Activated naive CD8-positive, alpha-beta T cell treated with anti-CD3 and anti-CD28 coated beads for 36 hours (primary cell): Measurements from ENCODE around the gene FADS3. TPM values are rescaled to one million over a fixed set of nuclear protein-coding genes. Genes with fewer than 3 reads are reported as not detected.

Experiments
- DNase-seq: peaks from one replicate; pipeline ENCODE4 v3.0.0; 2021
- H3K27ac Mint-ChIP-seq: one replicate; pipeline ENCODE4 v1.8.0; 2022; ENCODE audit warnings: mild to moderate bottlenecking, moderate library complexity, mixed read lengths
- H3K27me3 Mint-ChIP-seq: one replicate; pipeline ENCODE4 v1.8.0; 2022; ENCODE audit warnings: mild to moderate bottlenecking, mixed read lengths
- H3K36me3 Mint-ChIP-seq: one replicate; pipeline ENCODE4 v1.8.0; 2021; ENCODE audit warnings: mild to moderate bottlenecking, mixed read lengths
- H3K4me1 Mint-ChIP-seq: one replicate; pipeline ENCODE4 v1.8.0; 2021; ENCODE audit warnings: mixed read lengths
- H3K4me3 Mint-ChIP-seq: one replicate; pipeline ENCODE4 v1.8.0; 2022; ENCODE audit warnings: mild to moderate bottlenecking, moderate library complexity, mixed read lengths
- H3K9me3 Mint-ChIP-seq: one replicate; pipeline ENCODE4 v1.8.0; 2022; ENCODE audit warnings: mixed read lengths
- total RNA-seq, 2 experiments: library from RNA; stranded (reverse); gene quantifications; one replicate each; pipeline ENCODE4 v1.2.3, GENCODE V29; 2021

FADS3 gene
- total RNA-seq, 2 experiments from 2014 or later: 5.7 to 6.4 TPM

- H3K4me3 Mint-ChIP-seq: no peak overlapping the region
- H3K27ac Mint-ChIP-seq: no peak overlapping the region
- DNase-seq: no peak
- no peaks in the 10 kb centered on the region for H3K27me3 Mint-ChIP-seq
- peaks cover 14% of the 10 kb centered on the region for H3K36me3 Mint-ChIP-seq
- H3K9me3 Mint-ChIP-seq: no peaks in the 10 kb centered on the region
- no peaks in the 10 kb centered on the region for H3K4me1 Mint-ChIP-seq
Measured at GRCh38 chr11:61851900-61852295, 39.4 kb downstream of the FADS3 start.

DNA sequence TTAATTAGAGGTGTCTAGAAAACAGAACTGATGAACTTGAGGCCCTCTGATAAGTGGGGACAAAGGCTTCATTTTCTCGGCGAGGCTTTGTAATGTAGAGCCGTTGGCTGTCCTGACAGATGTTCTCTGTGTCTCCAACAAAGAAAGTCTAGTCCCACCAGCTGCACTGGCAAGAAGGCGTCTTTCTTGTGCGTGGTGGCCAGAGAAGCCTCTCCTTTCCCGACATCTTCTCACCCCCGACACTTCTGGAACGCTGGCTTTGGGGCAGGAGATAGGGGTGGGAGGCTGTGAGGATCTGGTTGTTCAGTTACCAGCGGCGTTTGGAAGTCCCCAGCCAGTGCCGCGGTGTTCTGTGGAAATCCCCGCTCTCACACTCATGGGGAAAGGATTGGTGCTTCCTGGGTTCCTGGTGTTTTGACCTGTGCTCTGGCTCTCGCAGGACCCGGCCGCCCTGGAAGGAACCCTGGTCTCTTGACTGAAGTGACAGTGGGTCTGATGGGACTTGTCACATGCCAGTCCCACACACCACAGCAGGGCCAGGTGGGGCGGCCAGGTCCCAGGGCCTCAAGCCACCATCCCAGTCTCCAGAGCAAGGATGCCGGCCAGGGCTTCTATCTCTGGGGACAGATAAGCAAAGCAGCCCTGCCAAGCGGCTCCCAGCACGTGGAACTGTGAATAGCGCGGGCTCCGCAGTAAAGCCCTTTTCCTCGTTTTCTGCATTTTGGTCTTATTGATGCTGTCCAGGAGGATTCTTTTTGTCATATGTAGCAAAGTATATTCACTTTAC lies 40.0 kb downstream of the FADS3 start:
- H3K4me1 Mint-ChIP-seq: no peaks in the 10 kb centered on the region
- H3K4me3 Mint-ChIP-seq: no peak overlapping the region
- peaks cover 18% of the 10 kb centered on the region for H3K36me3 Mint-ChIP-seq
- H3K27ac Mint-ChIP-seq: no peak overlapping the region
- H3K9me3 Mint-ChIP-seq: no peaks in the 10 kb centered on the region
- DNase-seq: no peak
- H3K27me3 Mint-ChIP-seq: no peaks in the 10 kb centered on the region

GRCh38 chr11:61850687-61851086 lies 40.7 kb downstream of the FADS3 start:
- Mint-ChIP-seq H3K4me1 (no peaks in the 10 kb centered on the region), H3K36me3 (peaks cover 21% of the 10 kb centered on the region), H3K4me3 (no peak overlapping the region), H3K27ac (no peak overlapping the region), H3K27me3 (no peaks in the 10 kb centered on the region), H3K9me3 (no peaks in the 10 kb centered on the region)
- DNase-seq: no peak

DNA sequence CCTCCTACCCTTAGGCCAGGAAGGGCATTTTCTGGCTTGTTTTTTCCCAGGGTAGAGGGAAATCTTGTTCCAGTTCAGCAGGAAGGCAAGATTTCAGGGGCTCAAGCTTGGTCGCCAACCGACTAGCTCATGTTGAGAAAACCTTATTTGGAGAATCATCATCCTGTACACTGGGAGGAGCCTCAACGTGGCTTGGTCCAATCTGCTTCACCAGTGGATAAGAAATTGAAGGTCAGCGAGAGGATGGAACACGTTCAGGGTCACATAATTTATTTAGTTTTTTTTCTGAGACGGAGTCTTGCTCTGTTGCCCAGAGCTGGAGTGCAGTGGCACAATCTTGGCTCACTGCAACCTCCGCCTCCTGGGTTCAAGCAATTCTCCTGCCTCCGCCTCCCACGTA lies 42.7 kb downstream of the FADS3 start:
- Mint-ChIP-seq H3K27me3 (no peaks in the 10 kb centered on the region), H3K4me1 (no peaks in the 10 kb centered on the region), H3K36me3 (peaks cover 24% of the 10 kb centered on the region)

GRCh38 chr11:61847914-61848581 lies 43.3 kb downstream of the FADS3 start:
- Mint-ChIP-seq H3K4me1 (no peaks in the 10 kb centered on the region), H3K36me3 (peaks cover 22% of the 10 kb centered on the region), H3K9me3 (no peaks in the 10 kb centered on the region), H3K4me3 (no peak overlapping the region), H3K27ac (no peak overlapping the region), H3K27me3 (no peaks in the 10 kb centered on the region)
- DNase-seq: no peak

More for the DNA sequence above, 42.7 kb downstream of the FADS3 start:
- DNase-seq: no peak
- H3K27ac Mint-ChIP-seq: no peak overlapping the region
- H3K4me3 Mint-ChIP-seq: no peak overlapping the region
- H3K9me3 Mint-ChIP-seq: no peaks in the 10 kb centered on the region

- Mint-ChIP-seq H3K36me3 (peaks cover 25% of the 10 kb centered on the region), H3K27me3 (no peaks in the 10 kb centered on the region), H3K27ac (no peak overlapping the region), H3K4me3 (no peak overlapping the region), H3K9me3 (no peaks in the 10 kb centered on the region), H3K4me1 (no peaks in the 10 kb centered on the region)
- no peak for DNase-seq
Measured at GRCh38 chr11:61846362-61847020, 44.9 kb downstream of the FADS3 start.

- Mint-ChIP-seq H3K4me3 (no peak overlapping the region), H3K4me1 (no peaks in the 10 kb centered on the region), H3K36me3 (peaks cover 36% of the 10 kb centered on the region), H3K27me3 (no peaks in the 10 kb centered on the region), H3K27ac (no peak overlapping the region), H3K9me3 (no peaks in the 10 kb centered on the region)
- no peak for DNase-seq
Measured at GRCh38 chr11:61844909-61845565, 46.3 kb downstream of the FADS3 start.

GRCh38 chr11:61842528-61842820 lies 48.9 kb downstream of the FADS3 start:
- Mint-ChIP-seq H3K36me3 (peaks cover 34% of the 10 kb centered on the region), H3K4me1 (no peaks in the 10 kb centered on the region), H3K27me3 (no peaks in the 10 kb centered on the region), H3K4me3 (no peak overlapping the region), H3K9me3 (no peaks in the 10 kb centered on the region), H3K27ac (no peak overlapping the region)
- no peak for DNase-seq

- H3K4me1 Mint-ChIP-seq: no peaks in the 10 kb centered on the region
- no peak for DNase-seq
- no peak overlapping the region for H3K4me3 Mint-ChIP-seq
- H3K27ac Mint-ChIP-seq: no peak overlapping the region
- H3K36me3 Mint-ChIP-seq: peaks cover 32% of the 10 kb centered on the region
- no peaks in the 10 kb centered on the region for H3K9me3 Mint-ChIP-seq
- no peaks in the 10 kb centered on the region for H3K27me3 Mint-ChIP-seq
Measured at GRCh38 chr11:61841636-61842527, 49.5 kb downstream of the FADS3 start.

DNA sequence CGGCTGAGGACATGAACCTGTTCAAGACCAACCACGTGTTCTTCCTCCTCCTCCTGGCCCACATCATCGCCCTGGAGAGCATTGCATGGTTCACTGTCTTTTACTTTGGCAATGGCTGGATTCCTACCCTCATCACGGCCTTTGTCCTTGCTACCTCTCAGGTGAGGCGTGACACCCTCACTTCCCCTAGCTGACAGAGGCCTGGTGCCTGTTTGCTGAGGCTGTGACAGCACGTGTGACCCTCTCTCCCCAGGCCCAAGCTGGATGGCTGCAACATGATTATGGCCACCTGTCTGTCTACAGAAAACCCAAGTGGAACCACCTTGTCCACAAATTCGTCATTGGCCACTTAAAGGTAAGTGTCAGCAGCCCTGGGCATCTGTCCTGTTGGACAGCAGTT lies 51.0 kb downstream of the FADS3 start:
- H3K27me3 Mint-ChIP-seq: no peaks in the 10 kb centered on the region
- no peak overlapping the region for H3K4me3 Mint-ChIP-seq
- no peak overlapping the region for H3K27ac Mint-ChIP-seq
- peaks cover 28% of the 10 kb centered on the region for H3K36me3 Mint-ChIP-seq
- DNase-seq: no peak
- H3K4me1 Mint-ChIP-seq: peaks cover 2% of the 10 kb centered on the region
- H3K9me3 Mint-ChIP-seq: no peaks in the 10 kb centered on the region

- Mint-ChIP-seq H3K9me3 (no peaks in the 10 kb centered on the region), H3K4me1 (peaks cover 5% of the 10 kb centered on the region), H3K27ac (no peak overlapping the region), H3K4me3 (no peak overlapping the region), H3K27me3 (no peaks in the 10 kb centered on the region), H3K36me3 (peaks cover 25% of the 10 kb centered on the region)
- DNase-seq: no peak
Measured at GRCh38 chr11:61839742-61840141, 51.6 kb downstream of the FADS3 start.

DNA sequence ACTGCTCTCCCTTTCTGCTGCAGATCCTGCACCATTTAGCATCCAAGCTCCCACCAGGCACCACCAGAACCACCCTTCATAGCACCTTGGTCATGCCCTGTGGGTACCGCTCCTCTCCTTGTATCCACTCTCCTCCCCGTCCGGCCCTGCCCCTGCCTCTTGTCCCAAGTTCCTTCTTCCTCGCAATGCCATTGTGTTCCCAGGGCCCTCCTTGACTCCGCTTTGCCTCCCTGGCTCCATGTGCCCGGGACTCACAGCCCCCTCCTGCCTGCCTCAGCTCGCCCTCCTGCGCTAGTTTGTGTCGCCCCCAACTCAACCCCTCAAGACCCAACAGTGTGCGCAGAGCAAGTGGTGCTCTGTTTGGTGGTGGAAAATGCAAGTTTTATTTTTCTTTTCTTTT lies 52.4 kb downstream of the FADS3 start:
- H3K4me1 Mint-ChIP-seq: peaks cover 11% of the 10 kb centered on the region
- peaks cover 27% of the 10 kb centered on the region for H3K36me3 Mint-ChIP-seq
- H3K9me3 Mint-ChIP-seq: no peaks in the 10 kb centered on the region
- H3K27me3 Mint-ChIP-seq: no peaks in the 10 kb centered on the region
- no peak overlapping the region for H3K4me3 Mint-ChIP-seq
- peak overlapping the region; percentile 21 for H3K27ac Mint-ChIP-seq
- no peak for DNase-seq

- DNase-seq: no peak
- Mint-ChIP-seq H3K27me3 (no peaks in the 10 kb centered on the region), H3K9me3 (no peaks in the 10 kb centered on the region), H3K36me3 (peaks cover 31% of the 10 kb centered on the region), H3K4me3 (no peak overlapping the region), H3K27ac (peak overlapping the region; percentile 21), H3K4me1 (peaks cover 15% of the 10 kb centered on the region)
Measured at GRCh38 chr11:61838501-61838900, 52.8 kb downstream of the FADS3 start.

DNA sequence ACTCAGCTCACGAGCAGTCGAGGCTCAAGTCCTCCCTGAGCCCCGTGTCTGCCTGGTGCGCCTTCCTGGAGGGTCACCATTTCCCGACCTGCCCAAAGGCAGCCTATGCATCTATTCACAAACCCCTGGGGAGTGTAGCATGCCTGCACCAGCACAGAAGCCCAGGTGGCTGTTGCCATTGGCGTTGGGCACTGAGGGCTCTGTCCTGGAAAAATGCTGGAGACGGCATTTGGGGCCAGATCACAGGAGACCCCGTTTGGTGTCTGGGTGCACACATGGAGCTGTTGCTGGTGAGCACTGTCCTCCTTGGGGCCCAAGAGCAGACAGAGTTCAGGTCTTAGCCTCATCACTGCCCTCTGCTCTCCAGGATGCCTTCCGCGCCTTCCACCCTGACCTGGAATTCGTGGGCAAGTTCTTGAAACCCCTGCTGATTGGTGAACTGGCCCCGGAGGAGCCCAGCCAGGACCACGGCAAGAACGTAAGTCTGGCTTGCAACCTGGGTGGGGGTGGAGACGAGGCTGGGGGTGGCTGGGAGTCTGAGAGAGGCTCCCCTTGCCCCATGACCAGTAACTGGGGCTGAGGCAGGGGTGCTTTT lies 53.8 kb downstream of the FADS3 start:
- H3K4me3 Mint-ChIP-seq: no peak overlapping the region
- H3K9me3 Mint-ChIP-seq: no peaks in the 10 kb centered on the region
- H3K36me3 Mint-ChIP-seq: peaks cover 34% of the 10 kb centered on the region

More for the DNA sequence above, 53.8 kb downstream of the FADS3 start:
- Mint-ChIP-seq H3K27me3 (no peaks in the 10 kb centered on the region), H3K27ac (no peak overlapping the region), H3K4me1 (peaks cover 15% of the 10 kb centered on the region)
- DNase-seq: no peak
